K562 (cell line): ENCODE measurements around the gene ASB10. TPM values are rescaled to one million over a fixed set of nuclear protein-coding genes. Genes with fewer than 3 reads are reported as not detected.

Experiments used
- CHD4 ChIP-seq: fragments of 200-600 bp; sonication (generic); IDR thresholded peaks from 3 replicates; pipeline ENCODE4 v1.6.1; 2012; ENCODE audit warnings: low read depth, mild to moderate bottlenecking, mixed read lengths, low read length, inconsistent platforms; ENCODE audit not compliant: insufficient read depth, insufficient replicate concordance, poor library complexity, severe bottlenecking
- CTBP1 ChIP-seq: fragments of 450-650 bp; IDR thresholded peaks from 2 replicates; pipeline ENCODE4 v1.6.1; 2016; ENCODE audit warnings: borderline replicate concordance
- HCFC1 ChIP-seq: IDR thresholded peaks from 2 replicates; pipeline ENCODE4 v1.6.1; 2012; ENCODE audit warnings: low read depth, low read length, improper control_type of control experiment
- KDM5B ChIP-seq: fragments of 200-600 bp; sonication (generic); IDR thresholded peaks from 2 replicates; pipeline ENCODE4 v1.6.1; 2012; ENCODE audit warnings: low read depth, mild to moderate bottlenecking, moderate library complexity, low read length, control low read depth, inconsistent platforms; ENCODE audit not compliant: insufficient replicate concordance
- MBD2 ChIP-seq: sonication (generic); IDR thresholded peaks from 2 replicates; pipeline ENCODE4 v1.6.1; 2016; ENCODE audit warnings: low read depth, borderline replicate concordance
- NCOA2 ChIP-seq, 2 experiments: fragments of 450-650 bp; IDR thresholded peaks; 2 replicates each; pipeline ENCODE4 v1.6.1; 2018; ENCODE audit warnings: mild to moderate bottlenecking in 2 of 2, moderate library complexity in 1 of 2; ENCODE audit not compliant: partially characterized antibody in 2 of 2
- RFX1 ChIP-seq: fragments of 450-650 bp; IDR thresholded peaks from 2 replicates; pipeline ENCODE4 v1.6.1; 2016; ENCODE audit warnings: mild to moderate bottlenecking, moderate library complexity
- TOE1 ChIP-seq, 2 experiments: fragments of 450-650 bp in 1 of 2; sonication (generic) in 1 of 2; formaldehyde crosslinking in 1 of 2; IDR thresholded peaks; 2 replicates each; pipeline versions ENCODE4 v1.7.1 to v1.8.0; 2016 to 2022; ENCODE audit warnings: borderline replicate concordance in 2 of 2, mild to moderate bottlenecking in 2 of 2, antibody characterized with exemption in 1 of 2, inconsistent platforms in 1 of 2, low read depth in 1 of 2, missing genetic modification reagents in 1 of 2, moderate library complexity in 1 of 2
- ZNF561 ChIP-seq: fragments of 450-650 bp; formaldehyde crosslinking; conservative IDR thresholded peaks from 2 replicates; pipeline ENCODE4 v1.4.0; 2020; ENCODE audit warnings: mild to moderate bottlenecking, moderate library complexity
- ZNF589 ChIP-seq: fragments of 200-800 bp; sonication (Bioruptor generic); IDR thresholded peaks from 2 replicates; pipeline ENCODE4 v1.6.1; 2016; ENCODE audit warnings: low read depth, missing genetic modification characterization, missing compliant biosample characterization
- polyA plus RNA-seq, 8 experiments: library from polyadenylated mRNA; depleted of rRNA in 4 of 8; stranded (reverse) in 5 of 8; unstranded in 3 of 8; fragments of >200 nt; fragmentation: Nextera tagmentation in 2 of 8; fragmentation: Illumina TruSeq in 1 of 8; extraction: Ambion mirVana in 2 of 8; extraction: Trizol in 1 of 8; gene quantifications; 2 replicates each; pipeline versions ENCODE4 v1.2.1 to v1.2.3, GENCODE V29; 2011 to 2014; ENCODE audit warnings: inconsistent platforms in 1 of 8, missing spikeins in 1 of 8
- total RNA-seq, 7 experiments: library from RNA; depleted of rRNA in 6 of 7; stranded (reverse); fragments of >200 nt in 6 of 7; fragmentation: Illumina TruSeq in 2 of 7; extraction: Trizol in 2 of 7; gene quantifications; 2 replicates each; pipeline versions ENCODE4 v1.2.1 to v1.2.3, GENCODE V29; 2011 to 2021; ENCODE audit warnings: low replicate concordance in 1 of 7
- TF ChIP-seq, protein P1 (sequence below), 3 experiments: fragments of 200-800 bp in 1 of 3; sonication (Bioruptor generic) in 1 of 3; sonication (generic) in 1 of 3; formaldehyde crosslinking in 1 of 3; IDR thresholded peaks; 2 replicates each; pipeline versions ENCODE4 v1.6.1 to v1.8.0; 2016 to 2022; ENCODE audit warnings: mild to moderate bottlenecking in 2 of 3, missing compliant biosample characterization in 2 of 3, missing genetic modification characterization in 2 of 3, missing genetic modification reagents in 1 of 3
- TF ChIP-seq, protein P2 (sequence below): sonication (generic); formaldehyde crosslinking; IDR thresholded peaks from 2 replicates; pipeline ENCODE4 v1.8.0; 2022; ENCODE audit warnings: missing genetic modification reagents, mild to moderate bottlenecking, borderline replicate concordance
- TF ChIP-seq, protein P3 (sequence below): sonication (generic); formaldehyde crosslinking; IDR thresholded peaks from 2 replicates; pipeline ENCODE4 v1.8.0; 2022; ENCODE audit warnings: mild to moderate bottlenecking, low read depth, missing genetic modification reagents
- TF ChIP-seq, protein P4 (sequence below), 3 experiments: fragments of 200-800 bp in 1 of 3; fragments of 250-450 bp in 1 of 3; fragments of 450-650 bp in 1 of 3; sonication (Bioruptor Pico) in 1 of 3; sonication (Bioruptor generic) in 1 of 3; formaldehyde crosslinking in 1 of 3; IDR thresholded peaks; 2 replicates each; pipeline versions ENCODE4 v1.6.1 to v1.8.0; 2016 to 2022; ENCODE audit warnings: mild to moderate bottlenecking in 2 of 3, missing genetic modification characterization in 2 of 3, missing compliant biosample characterization in 1 of 3, moderate library complexity in 1 of 3
- TF ChIP-seq, protein P5 (sequence below): IDR thresholded peaks from 2 replicates; pipeline ENCODE4 v1.6.1; 2012; ENCODE audit warnings: low read depth, low read length, improper control_type of control experiment, borderline replicate concordance

Gene ASB10
- total and polyA plus RNA-seq, 9 of the 15 experiments (the other 6 are each of a cell fraction or from before 2014, with no cell fraction given): not detected

DNA sequence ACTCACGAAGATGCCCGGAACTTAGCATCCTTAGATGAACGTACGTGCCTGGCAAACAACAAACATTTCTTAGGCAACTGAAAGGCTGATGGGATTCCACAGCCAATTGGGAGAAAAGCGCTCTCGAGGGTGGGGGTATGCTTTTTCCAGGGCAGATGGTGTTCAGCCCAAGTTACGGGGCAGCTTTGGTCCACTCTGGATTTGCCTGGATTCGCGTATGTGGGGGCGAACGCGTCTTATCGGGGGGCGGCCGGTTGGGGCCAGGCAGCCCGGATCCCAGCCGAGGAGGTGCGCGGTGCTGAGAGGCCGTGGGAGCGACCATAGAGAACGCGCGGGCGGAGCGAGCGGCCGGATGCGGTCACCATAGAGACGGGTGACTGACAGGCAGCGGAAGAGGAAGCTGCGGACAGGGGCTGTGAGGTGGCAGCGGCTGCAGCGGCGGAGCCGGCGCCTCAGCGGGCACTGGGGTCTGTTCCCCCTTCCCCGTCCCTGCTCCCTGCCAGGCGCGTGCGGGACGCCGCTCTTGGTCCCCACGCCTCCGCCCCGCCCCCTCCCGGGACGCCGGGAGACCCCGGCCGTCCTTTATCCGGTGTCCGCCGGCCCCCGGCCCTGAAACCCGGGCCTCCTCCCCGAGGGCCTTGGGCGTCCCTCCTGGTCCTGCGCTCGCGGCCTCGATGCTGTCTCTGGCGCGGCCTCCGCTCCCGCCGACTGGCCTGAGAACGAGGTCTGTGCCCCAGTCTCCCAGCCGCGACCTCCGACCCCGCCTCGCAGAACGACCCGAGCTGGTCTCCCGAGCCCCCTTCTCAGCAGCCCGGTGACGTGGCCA is 45.3 kb upstream of the ASB10 start, which contains the start of gene CHPF2 (continued):
- TF ChIP-seq ZNF561 (CRISPR knock-in tag): no peak
- TF ChIP-seq CHD4: no peak
- TF ChIP-seq, protein P1, sequence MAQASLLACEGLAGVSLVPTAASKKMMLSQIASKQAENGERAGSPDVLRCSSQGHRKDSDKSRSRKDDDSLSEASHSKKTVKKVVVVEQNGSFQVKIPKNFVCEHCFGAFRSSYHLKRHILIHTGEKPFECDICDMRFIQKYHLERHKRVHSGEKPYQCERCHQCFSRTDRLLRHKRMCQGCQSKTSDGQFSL (CRISPR knock-in tag; IDR thresholded peaks at IDR 0.05): no peak
- TF ChIP-seq, protein P1 (tag; IDR thresholded peaks at IDR 0.05): no peak
- peak; percentile 93 for TF ChIP-seq RFX1
- TF ChIP-seq, protein P2, sequence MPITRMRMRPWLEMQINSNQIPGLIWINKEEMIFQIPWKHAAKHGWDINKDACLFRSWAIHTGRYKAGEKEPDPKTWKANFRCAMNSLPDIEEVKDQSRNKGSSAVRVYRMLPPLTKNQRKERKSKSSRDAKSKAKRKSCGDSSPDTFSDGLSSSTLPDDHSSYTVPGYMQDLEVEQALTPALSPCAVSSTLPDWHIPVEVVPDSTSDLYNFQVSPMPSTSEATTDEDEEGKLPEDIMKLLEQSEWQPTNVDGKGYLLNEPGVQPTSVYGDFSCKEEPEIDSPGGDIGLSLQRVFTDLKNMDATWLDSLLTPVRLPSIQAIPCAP (CRISPR knock-in tag): no peak
- peak; percentile 65; the same call in 1 of the 2 replicates for TF ChIP-seq MBD2
- TF ChIP-seq ZNF589 (CRISPR knock-in tag): no peak; the same call in 1 of the 2 replicates
- peak; percentile 66 for TF ChIP-seq HCFC1
- TF ChIP-seq CTBP1: peak; percentile 94
- TF ChIP-seq, protein P3, sequence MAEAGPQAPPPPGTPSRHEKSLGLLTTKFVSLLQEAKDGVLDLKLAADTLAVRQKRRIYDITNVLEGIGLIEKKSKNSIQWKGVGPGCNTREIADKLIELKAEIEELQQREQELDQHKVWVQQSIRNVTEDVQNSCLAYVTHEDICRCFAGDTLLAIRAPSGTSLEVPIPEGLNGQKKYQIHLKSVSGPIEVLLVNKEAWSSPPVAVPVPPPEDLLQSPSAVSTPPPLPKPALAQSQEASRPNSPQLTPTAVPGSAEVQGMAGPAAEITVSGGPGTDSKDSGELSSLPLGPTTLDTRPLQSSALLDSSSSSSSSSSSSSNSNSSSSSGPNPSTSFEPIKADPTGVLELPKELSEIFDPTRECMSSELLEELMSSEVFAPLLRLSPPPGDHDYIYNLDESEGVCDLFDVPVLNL (CRISPR knock-in tag): no peak
- TF ChIP-seq, protein P4, sequence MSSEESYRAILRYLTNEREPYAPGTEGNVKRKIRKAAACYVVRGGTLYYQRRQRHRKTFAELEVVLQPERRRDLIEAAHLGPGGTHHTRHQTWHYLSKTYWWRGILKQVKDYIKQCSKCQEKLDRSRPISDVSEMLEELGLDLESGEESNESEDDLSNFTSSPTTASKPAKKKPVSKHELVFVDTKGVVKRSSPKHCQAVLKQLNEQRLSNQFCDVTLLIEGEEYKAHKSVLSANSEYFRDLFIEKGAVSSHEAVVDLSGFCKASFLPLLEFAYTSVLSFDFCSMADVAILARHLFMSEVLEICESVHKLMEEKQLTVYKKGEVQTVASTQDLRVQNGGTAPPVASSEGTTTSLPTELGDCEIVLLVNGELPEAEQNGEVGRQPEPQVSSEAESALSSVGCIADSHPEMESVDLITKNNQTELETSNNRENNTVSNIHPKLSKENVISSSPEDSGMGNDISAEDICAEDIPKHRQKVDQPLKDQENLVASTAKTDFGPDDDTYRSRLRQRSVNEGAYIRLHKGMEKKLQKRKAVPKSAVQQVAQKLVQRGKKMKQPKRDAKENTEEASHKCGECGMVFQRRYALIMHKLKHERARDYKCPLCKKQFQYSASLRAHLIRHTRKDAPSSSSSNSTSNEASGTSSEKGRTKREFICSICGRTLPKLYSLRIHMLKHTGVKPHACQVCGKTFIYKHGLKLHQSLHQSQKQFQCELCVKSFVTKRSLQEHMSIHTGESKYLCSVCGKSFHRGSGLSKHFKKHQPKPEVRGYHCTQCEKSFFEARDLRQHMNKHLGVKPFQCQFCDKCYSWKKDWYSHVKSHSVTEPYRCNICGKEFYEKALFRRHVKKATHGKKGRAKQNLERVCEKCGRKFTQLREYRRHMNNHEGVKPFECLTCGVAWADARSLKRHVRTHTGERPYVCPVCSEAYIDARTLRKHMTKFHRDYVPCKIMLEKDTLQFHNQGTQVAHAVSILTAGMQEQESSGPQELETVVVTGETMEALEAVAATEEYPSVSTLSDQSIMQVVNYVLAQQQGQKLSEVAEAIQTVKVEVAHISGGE (CRISPR knock-in tag; IDR thresholded peaks at IDR 0.05): peak in 1 of 3 experiments; percentile 35; a peak in 1 of 6 replicates
- no peak for TF ChIP-seq TOE1 (IDR thresholded peaks at IDR 0.05; ENCODE audit: borderline replicate concordance)
- TF ChIP-seq TOE1 (CRISPR knock-in tag; IDR thresholded peaks at IDR 0.05; ENCODE audit: borderline replicate concordance, low read depth): no peak
- peak; percentile 93 for TF ChIP-seq KDM5B
- TF ChIP-seq, protein P5, sequence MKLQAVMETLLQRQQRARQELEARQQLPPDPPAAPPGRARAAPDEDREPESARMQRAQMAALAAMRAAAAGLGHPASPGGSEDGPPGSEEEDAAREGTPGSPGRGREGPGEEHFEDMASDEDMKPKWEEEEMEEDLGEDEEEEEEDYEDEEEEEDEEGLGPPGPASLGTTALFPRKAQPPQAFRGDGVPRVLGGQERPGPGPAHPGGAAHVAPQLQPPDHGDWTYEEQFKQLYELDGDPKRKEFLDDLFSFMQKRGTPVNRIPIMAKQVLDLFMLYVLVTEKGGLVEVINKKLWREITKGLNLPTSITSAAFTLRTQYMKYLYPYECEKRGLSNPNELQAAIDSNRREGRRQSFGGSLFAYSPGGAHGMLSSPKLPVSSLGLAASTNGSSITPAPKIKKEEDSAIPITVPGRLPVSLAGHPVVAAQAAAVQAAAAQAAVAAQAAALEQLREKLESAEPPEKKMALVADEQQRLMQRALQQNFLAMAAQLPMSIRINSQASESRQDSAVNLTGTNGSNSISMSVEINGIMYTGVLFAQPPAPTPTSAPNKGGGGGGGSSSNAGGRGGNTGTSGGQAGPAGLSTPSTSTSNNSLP: no peak
- TF ChIP-seq NCOA2 (IDR thresholded peaks at IDR 0.05; ENCODE audit: partially characterized antibody in 2 of 2): no peak
